Measurements from ENCODE around the gene DNM3. TPM values are rescaled to one million over a fixed set of nuclear protein-coding genes. Genes with fewer than 3 reads are reported as not detected.

The DNM3 gene
- total and polyA plus RNA-seq, 4 donors, result 2.6 to 16.2 (median 5.1) TPM; not detected in 1

DNA sequence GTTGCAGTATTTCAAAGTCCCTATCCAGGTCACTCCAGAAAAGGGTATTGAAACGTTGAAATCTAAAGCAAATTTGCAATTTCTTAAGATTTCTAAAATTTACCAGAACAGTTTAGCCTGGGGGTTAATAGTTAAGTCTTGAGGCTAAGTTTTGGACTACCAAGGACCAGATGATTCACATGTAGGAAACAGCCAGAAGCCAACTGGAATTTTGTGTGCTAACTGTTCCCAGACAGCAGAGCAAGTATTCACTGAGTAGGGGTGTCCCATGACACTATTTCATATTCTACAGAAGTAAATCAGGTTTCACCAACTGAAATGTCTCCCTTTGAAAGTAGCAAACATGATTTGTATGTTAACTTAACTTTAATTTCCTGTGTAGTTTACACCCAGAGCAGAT lies 567.7 kb downstream of the DNM3 start:
- ATAC-seq (ENCODE audit: low FRiP score) (no peak), DNase-seq (no peak)
- no peaks in the 10 kb centered on the region for H3K4me1 ChIP-seq (ENCODE audit: control insufficient read depth in 1 of 2, insufficient read depth in 2 of 2, low read length in 2 of 2)
- H3K36me3 ChIP-seq (ENCODE audit: control insufficient read depth in 1 of 2, insufficient read depth in 2 of 2, low read length in 1 of 2), result no peaks in the 10 kb centered on the region
- no peak overlapping the region for H3K27ac ChIP-seq (ENCODE audit: low read depth in 1 of 2, low read length in 2 of 2)
- no peaks in the 10 kb centered on the region for H3K9me3 ChIP-seq (ENCODE audit: control insufficient read depth, low read length)
- WGBS, 2 donors, result 84 to 87% methylated on average over 1 of the region's 1 CpG
- intact Hi-C loops (cut with DNase I), result no loop called here
- no peak overlapping the region for H3K4me3 ChIP-seq (ENCODE audit: low read length in 2 of 2)
- H3K27me3 ChIP-seq (ENCODE audit: control insufficient read depth in 1 of 2, insufficient read depth in 2 of 2, low read length in 1 of 2), result no peaks in the 10 kb centered on the region

DNA sequence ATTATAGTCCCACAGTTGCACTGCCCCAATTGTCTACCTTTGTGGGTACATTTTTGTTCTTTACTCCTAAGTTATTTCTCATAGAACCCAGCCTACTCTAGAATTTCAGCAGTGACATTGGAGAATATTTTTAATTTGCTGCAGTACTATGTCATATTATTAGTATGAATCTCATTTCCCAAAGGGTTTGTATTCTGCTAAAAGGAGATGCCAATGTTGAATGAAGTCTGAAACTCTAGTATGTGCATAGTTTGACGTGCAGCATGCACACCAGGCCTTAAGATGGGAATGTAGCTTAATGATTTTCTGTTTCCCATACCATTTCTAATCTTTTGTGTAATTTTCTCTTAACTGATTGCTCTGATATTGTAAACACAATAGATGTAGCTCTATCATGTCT lies 568.7 kb downstream of the DNM3 start:
- Histone ChIP-seq H3K36me3 (ENCODE audit: control insufficient read depth in 1 of 2, insufficient read depth in 2 of 2, low read length in 1 of 2) (no peaks in the 10 kb centered on the region), H3K4me1 (ENCODE audit: control insufficient read depth in 1 of 2, insufficient read depth in 2 of 2, low read length in 2 of 2) (no peaks in the 10 kb centered on the region), H3K27me3 (ENCODE audit: control insufficient read depth in 1 of 2, insufficient read depth in 2 of 2, low read length in 1 of 2) (no peaks in the 10 kb centered on the region), H3K27ac (ENCODE audit: low read depth in 1 of 2, low read length in 2 of 2) (no peak overlapping the region), H3K4me3 (ENCODE audit: low read length in 2 of 2) (no peak overlapping the region), H3K9me3 (ENCODE audit: control insufficient read depth, low read length) (no peaks in the 10 kb centered on the region)
- DNase-seq (no peak), ATAC-seq (ENCODE audit: low FRiP score) (no peak)
- intact Hi-C loops (cut with DNase I), result no loop called here
- 71 to 80% methylated on average over 1 of the region's 1 CpG for WGBS, 2 donors

DNA sequence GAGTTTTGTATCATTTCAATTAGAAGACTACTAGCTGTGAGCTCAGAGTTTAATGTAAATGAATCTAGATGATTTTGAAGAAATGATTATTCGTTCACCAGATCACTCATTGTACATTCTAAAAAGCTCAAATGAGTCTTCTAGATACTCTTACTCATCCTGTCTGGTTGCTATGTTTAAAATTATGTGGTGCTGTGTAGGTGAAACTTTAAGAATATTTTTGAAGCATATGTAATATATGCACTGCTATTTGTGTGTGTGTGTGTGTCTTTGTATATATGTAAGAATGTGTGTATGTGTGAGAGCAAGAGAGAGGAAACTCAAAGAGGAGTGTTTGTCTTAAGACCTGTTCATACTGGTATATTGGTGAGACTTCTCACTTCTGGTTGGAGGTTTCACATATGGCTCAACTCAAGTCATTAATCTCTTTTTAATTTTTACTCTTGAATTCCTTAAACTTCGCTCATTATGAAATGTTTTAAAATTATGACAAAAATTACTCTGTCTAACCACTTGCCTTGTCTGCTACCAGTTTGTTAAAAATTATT lies 570.6 kb downstream of the DNM3 start:
- intact Hi-C loops (cut with DNase I), result no loop called here
- no peak for ATAC-seq (ENCODE audit: low FRiP score)
- 93 to 97% methylated on average over 2 of the region's 2 CpGs for WGBS, 2 donors
- Histone ChIP-seq H3K36me3 (ENCODE audit: control insufficient read depth in 1 of 2, insufficient read depth in 2 of 2, low read length in 1 of 2) (no peaks in the 10 kb centered on the region), H3K27me3 (ENCODE audit: control insufficient read depth in 1 of 2, insufficient read depth in 2 of 2, low read length in 1 of 2) (no peaks in the 10 kb centered on the region), H3K4me1 (ENCODE audit: control insufficient read depth in 1 of 2, insufficient read depth in 2 of 2, low read length in 2 of 2) (no peaks in the 10 kb centered on the region), H3K4me3 (ENCODE audit: low read length in 2 of 2) (no peak overlapping the region), H3K9me3 (ENCODE audit: control insufficient read depth, low read length) (no peaks in the 10 kb centered on the region), H3K27ac (ENCODE audit: low read depth in 1 of 2, low read length in 2 of 2) (no peak overlapping the region)
- DNase-seq, result no peak

DNA sequence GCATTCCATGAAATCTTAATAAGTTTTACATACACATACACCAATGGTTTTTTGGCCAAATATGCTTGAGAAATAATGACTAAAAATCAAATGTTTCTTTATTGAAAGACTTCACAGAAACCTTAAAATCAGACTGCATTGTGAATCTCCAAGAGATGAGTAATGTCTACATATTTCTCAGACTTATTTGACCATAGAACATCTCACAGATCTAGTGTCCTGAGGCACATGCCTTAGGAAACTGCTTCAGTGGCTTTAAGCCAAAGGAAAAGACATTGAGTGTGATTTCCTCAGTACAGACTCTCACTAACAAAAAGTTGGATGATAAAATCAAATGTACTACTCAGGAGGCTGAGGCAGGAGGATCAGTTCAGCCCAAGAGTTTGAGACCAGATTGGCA lies 573.0 kb downstream of the DNM3 start:
- Histone ChIP-seq H3K27ac (ENCODE audit: low read depth in 1 of 2, low read length in 2 of 2) (no peak overlapping the region), H3K27me3 (ENCODE audit: control insufficient read depth in 1 of 2, insufficient read depth in 2 of 2, low read length in 1 of 2) (no peaks in the 10 kb centered on the region), H3K36me3 (ENCODE audit: control insufficient read depth in 1 of 2, insufficient read depth in 2 of 2, low read length in 1 of 2) (no peaks in the 10 kb centered on the region), H3K9me3 (ENCODE audit: control insufficient read depth, low read length) (no peaks in the 10 kb centered on the region), H3K4me3 (ENCODE audit: low read length in 2 of 2) (no peak overlapping the region), H3K4me1 (ENCODE audit: control insufficient read depth in 1 of 2, insufficient read depth in 2 of 2, low read length in 2 of 2) (no peaks in the 10 kb centered on the region)
- no peak for ATAC-seq (ENCODE audit: low FRiP score)
- intact Hi-C loops (cut with DNase I), result no loop called here
- no peak for DNase-seq

DNA sequence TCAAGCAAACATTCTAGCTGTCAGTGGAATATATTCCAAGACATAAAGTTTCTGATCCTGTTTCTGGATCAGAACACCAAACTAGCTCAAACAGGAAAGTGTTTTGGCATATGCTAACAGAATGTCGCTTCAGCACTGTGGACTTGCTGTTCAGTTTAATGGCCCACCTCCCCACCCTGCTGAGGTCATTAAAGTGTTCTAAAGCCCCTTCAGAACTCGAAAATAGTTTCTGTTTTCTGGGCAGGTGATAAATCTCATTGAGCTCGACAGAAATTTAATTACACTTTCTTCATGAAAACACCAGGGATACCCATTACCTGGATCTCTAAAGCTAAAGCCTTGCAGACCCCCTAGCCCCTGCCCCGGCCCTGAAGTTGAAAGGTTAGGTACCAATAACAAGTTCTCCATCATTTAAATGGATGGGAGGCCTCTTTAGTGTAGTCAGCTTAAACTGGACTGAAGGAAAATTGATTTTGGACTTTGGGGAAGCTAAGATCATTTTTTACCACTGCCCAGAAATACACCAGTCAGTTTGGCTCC lies 575.3 kb downstream of the DNM3 start:
- Histone ChIP-seq H3K4me1 (ENCODE audit: control insufficient read depth in 1 of 2, insufficient read depth in 2 of 2, low read length in 2 of 2) (no peaks in the 10 kb centered on the region), H3K9me3 (ENCODE audit: control insufficient read depth, low read length) (no peaks in the 10 kb centered on the region), H3K27ac (ENCODE audit: low read depth in 1 of 2, low read length in 2 of 2) (no peak overlapping the region), H3K36me3 (ENCODE audit: control insufficient read depth in 1 of 2, insufficient read depth in 2 of 2, low read length in 1 of 2) (no peaks in the 10 kb centered on the region), H3K4me3 (ENCODE audit: low read length in 2 of 2) (no peak overlapping the region), H3K27me3 (ENCODE audit: control insufficient read depth in 1 of 2, insufficient read depth in 2 of 2, low read length in 1 of 2) (no peaks in the 10 kb centered on the region)
- 61 to 70% methylated on average over 4 of the region's 4 CpGs for WGBS, 2 donors
- no peak for DNase-seq
- ATAC-seq (ENCODE audit: low FRiP score), result no peak
- intact Hi-C loops (cut with DNase I), result no loop called here

DNA sequence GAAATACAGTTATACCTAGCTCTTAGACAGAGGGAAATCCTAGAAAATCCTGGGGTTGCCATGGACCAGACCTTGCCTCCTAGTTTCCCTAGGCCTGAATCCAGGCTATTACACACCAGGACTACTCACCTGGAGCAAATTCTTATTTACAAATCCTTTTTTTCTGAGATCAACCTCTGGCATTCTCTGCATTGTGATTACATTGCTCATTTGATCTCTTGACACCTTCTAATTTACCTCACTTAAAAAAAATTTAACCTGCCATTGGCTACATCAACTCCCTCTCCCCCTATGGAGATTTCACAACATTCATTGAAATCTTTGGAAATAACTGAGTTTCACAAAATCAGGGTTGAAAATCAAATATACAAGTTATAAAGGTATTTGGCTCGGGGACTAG lies 576.3 kb downstream of the DNM3 start:
- Histone ChIP-seq H3K9me3 (ENCODE audit: control insufficient read depth, low read length) (no peaks in the 10 kb centered on the region), H3K4me1 (ENCODE audit: control insufficient read depth in 1 of 2, insufficient read depth in 2 of 2, low read length in 2 of 2) (no peaks in the 10 kb centered on the region), H3K27ac (ENCODE audit: low read depth in 1 of 2, low read length in 2 of 2) (no peak overlapping the region), H3K4me3 (ENCODE audit: low read length in 2 of 2) (no peak overlapping the region), H3K36me3 (ENCODE audit: control insufficient read depth in 1 of 2, insufficient read depth in 2 of 2, low read length in 1 of 2) (no peaks in the 10 kb centered on the region), H3K27me3 (ENCODE audit: control insufficient read depth in 1 of 2, insufficient read depth in 2 of 2, low read length in 1 of 2) (no peaks in the 10 kb centered on the region)
- intact Hi-C loops (cut with DNase I), result no loop called here
- no peak for DNase-seq
- 95 to 98% methylated on average over 1 of the region's 1 CpG for WGBS, 2 donors
- no peak for ATAC-seq (ENCODE audit: low FRiP score)

DNA sequence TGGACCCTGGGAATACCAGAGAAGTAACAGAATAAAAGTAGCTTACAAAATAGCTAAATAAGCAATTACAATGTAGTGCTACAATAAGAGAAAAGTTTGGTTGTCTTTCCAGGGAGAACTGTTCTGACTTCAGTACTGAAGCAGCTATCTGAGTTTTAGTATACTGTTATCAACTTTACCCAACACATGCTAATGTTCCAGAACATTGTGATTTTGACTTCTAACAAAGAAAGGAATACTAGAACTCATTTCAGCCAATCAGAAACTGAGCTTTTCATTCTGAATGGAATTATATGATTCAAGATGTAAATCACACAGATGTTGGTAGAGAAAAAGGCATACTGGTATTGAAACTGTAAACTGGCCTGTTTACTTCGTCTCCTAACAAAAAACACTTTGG lies 579.1 kb downstream of the DNM3 start, which contains the start of gene C1orf105:
C1orf105 (plus strand) TSS at position 301 of the 400 bp plus-strand sequence. CDS start 201 bp downstream, outside the sequence.
- intact Hi-C loops (cut with DNase I), result no loop called here
- 94 to 100% methylated on average over 1 of the region's 1 CpG for WGBS, 2 donors
- no peak for ATAC-seq (ENCODE audit: low FRiP score)

DNA sequence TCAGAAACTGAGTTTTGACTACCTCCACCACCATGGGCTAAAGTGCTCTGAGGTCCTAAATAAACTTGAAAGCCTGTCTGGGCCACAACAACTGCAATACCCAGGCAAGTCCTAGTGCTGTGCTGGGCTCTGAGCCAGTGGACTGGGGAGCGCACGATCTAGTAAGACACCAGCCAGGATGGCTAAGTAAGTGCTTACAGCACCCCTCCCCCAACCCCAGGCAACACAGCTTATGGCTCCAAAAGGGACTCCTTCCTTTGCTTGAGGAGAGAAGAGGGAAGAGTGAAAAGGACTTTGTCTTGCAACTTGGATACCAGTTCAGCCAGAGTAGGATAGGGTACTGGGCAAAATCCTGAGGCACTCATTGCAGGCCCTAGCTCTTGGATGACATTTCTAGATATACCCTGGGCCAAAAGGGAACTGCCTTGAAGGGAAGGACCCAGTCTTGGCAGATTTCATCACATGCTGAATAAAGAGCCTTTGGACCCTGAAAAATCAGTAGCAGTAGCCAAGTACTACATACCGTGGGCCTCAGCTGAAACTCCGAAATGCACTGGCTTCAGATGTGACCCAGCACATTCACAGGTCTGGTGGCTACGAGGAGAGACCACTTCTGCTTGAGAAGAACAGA lies 580.8 kb downstream of the DNM3 start:
- Histone ChIP-seq H3K4me3 (ENCODE audit: low read length in 2 of 2) (no peak overlapping the region), H3K4me1 (ENCODE audit: control insufficient read depth in 1 of 2, insufficient read depth in 2 of 2, low read length in 2 of 2) (peaks cover 0 to under 1% of the 10 kb centered on the region in 2 donors), H3K9me3 (ENCODE audit: control insufficient read depth, low read length) (no peaks in the 10 kb centered on the region), H3K36me3 (ENCODE audit: control insufficient read depth in 1 of 2, insufficient read depth in 2 of 2, low read length in 1 of 2) (no peaks in the 10 kb centered on the region), H3K27ac (ENCODE audit: low read depth in 1 of 2, low read length in 2 of 2) (peak overlapping the region in 1 of 2 donors; percentile 41), H3K27me3 (ENCODE audit: control insufficient read depth in 1 of 2, insufficient read depth in 2 of 2, low read length in 1 of 2) (no peaks in the 10 kb centered on the region)
- intact Hi-C loops (cut with DNase I), result no loop called here
- DNase-seq, result peak in 1 of 2 donors; percentile 66
- 14 to 15% methylated on average over 5 of the region's 5 CpGs for WGBS, 2 donors
- ATAC-seq (ENCODE audit: low FRiP score), result peak; percentile 64

More for the DNA sequence above, 579.1 kb downstream of the DNM3 start, which contains the start of gene C1orf105:
- DNase-seq, result no peak
- H3K4me1 ChIP-seq (ENCODE audit: control insufficient read depth in 1 of 2, insufficient read depth in 2 of 2, low read length in 2 of 2), result no peaks in the 10 kb centered on the region
- no peak within 1 kb of the TSS for H3K4me3 ChIP-seq (ENCODE audit: low read length in 2 of 2)
- no peak within 1 kb of the TSS for H3K27ac ChIP-seq (ENCODE audit: low read depth in 1 of 2, low read length in 2 of 2)
- H3K27me3 ChIP-seq (ENCODE audit: control insufficient read depth in 1 of 2, insufficient read depth in 2 of 2, low read length in 1 of 2), result no peaks in the 10 kb centered on the region
- no peaks in the 10 kb centered on the region for H3K36me3 ChIP-seq (ENCODE audit: control insufficient read depth in 1 of 2, insufficient read depth in 2 of 2, low read length in 1 of 2)
- H3K9me3 ChIP-seq (ENCODE audit: control insufficient read depth, low read length), result no peaks in the 10 kb centered on the region

DNA sequence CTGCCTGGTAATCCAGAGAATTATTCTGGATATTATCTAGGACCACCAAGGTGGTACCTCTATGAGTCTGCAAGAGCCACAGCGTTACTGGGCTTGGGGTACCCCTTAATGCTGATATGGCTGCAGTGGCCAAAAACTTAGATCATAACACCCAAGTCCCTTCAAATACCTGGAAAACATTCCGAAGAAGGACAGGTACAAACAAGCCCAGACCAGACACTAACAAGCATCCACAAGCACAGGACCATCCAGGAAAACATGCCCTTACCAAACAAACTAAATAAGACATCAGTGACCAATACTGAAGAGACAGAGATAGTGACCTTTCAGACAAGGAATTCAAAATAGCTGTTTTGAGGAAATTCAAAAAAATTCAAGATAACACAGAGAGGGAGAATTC lies 582.0 kb downstream of the DNM3 start:
- DNase-seq, result no peak
- no peaks in the 10 kb centered on the region for H3K36me3 ChIP-seq (ENCODE audit: control insufficient read depth in 1 of 2, insufficient read depth in 2 of 2, low read length in 1 of 2)
- H3K4me1 ChIP-seq (ENCODE audit: control insufficient read depth in 1 of 2, insufficient read depth in 2 of 2, low read length in 2 of 2), result peaks cover 0 to 2% of the 10 kb centered on the region in 2 donors
- no peak for ATAC-seq (ENCODE audit: low FRiP score)
- intact Hi-C loops (cut with DNase I), result no loop called here
- H3K9me3 ChIP-seq (ENCODE audit: control insufficient read depth, low read length), result no peaks in the 10 kb centered on the region
- no peaks in the 10 kb centered on the region for H3K27me3 ChIP-seq (ENCODE audit: control insufficient read depth in 1 of 2, insufficient read depth in 2 of 2, low read length in 1 of 2)
- no peak overlapping the region for H3K27ac ChIP-seq (ENCODE audit: low read depth in 1 of 2, low read length in 2 of 2)
- no peak overlapping the region for H3K4me3 ChIP-seq (ENCODE audit: low read length in 2 of 2)
- 98% methylated on average over 2 of the region's 2 CpGs for WGBS, 2 donors
